Naive B cell (primary cell): Measurements from ENCODE around the gene NTN1. TPM values are rescaled to one million over a fixed set of nuclear protein-coding genes. Genes with fewer than 3 reads are reported as not detected.

Experiments used
- ATAC-seq, 2 donors: fragments of 150-1000 bp; cut with Tn5 transposase; 2 replicates each; pipeline ENCODE4 v1.10.0; 2021; ENCODE audit warnings: low read depth in 2 of 2, mild to moderate bottlenecking in 2 of 2, moderate library complexity in 2 of 2
- DNase-seq: peaks from one replicate; pipeline ENCODE4 v3.0.0; 2022
- H3K27ac Mint-ChIP-seq, 6 donors: one replicate each; pipeline ENCODE4 v1.8.0; 2020 to 2022; ENCODE audit warnings: mild to moderate bottlenecking in 6 of 6, mixed read lengths in 6 of 6, moderate library complexity in 5 of 6, inconsistent platforms in 2 of 6
- H3K27me3 Mint-ChIP-seq, 3 donors: one replicate each; pipeline ENCODE4 v1.8.0; 2021 to 2022; ENCODE audit warnings: mixed read lengths in 3 of 3, mild to moderate bottlenecking in 1 of 3
- H3K36me3 Mint-ChIP-seq, 2 donors: one replicate each; pipeline ENCODE4 v1.8.0; 2020 to 2022; ENCODE audit warnings: mixed read lengths in 2 of 2, inconsistent platforms in 1 of 2, mild to moderate bottlenecking in 1 of 2
- H3K4me1 Mint-ChIP-seq, 3 donors: one replicate each; pipeline ENCODE4 v1.8.0; 2020 to 2022; ENCODE audit warnings: mixed read lengths in 3 of 3, inconsistent platforms in 1 of 3, mild to moderate bottlenecking in 1 of 3, moderate library complexity in 1 of 3
- H3K4me3 Mint-ChIP-seq, 8 donors: one replicate each; pipeline ENCODE4 v1.8.0; 2020 to 2022; ENCODE audit warnings: mild to moderate bottlenecking in 8 of 8, mixed read lengths in 8 of 8, moderate library complexity in 8 of 8, inconsistent platforms in 2 of 8
- H3K9me3 Mint-ChIP-seq, 7 donors: one replicate each; pipeline ENCODE4 v1.8.0; 2020 to 2022; ENCODE audit warnings: mixed read lengths in 7 of 7, mild to moderate bottlenecking in 5 of 7, inconsistent platforms in 2 of 7, moderate library complexity in 1 of 7
- polyA plus RNA-seq, 6 donors: library from polyadenylated mRNA; unstranded; fragments of 300-500 nt; fragmentation: Illumina TruSeq; gene quantifications; one replicate each; pipeline ENCODE4 v1.2.3, GENCODE V29; 2021; ENCODE audit warnings: low read depth in 6 of 6

The NTN1 gene
- polyA plus RNA-seq, 6 donors from 2014 or later: 0.04 to 0.09 (median 0.06) TPM; not detected in 1

GRCh38 chr17:9272501-9273200 lies 251.3 kb downstream of the NTN1 start:
- Mint-ChIP-seq H3K4me3 (no peak overlapping the region), H3K27me3 (no peaks in the 10 kb centered on the region), H3K27ac (peak overlapping the region in 2 of 6 donors; percentile 0 to 16), H3K9me3 (peaks cover 0 to 2% (median 0%) of the 10 kb centered on the region in 7 donors), H3K4me1 (peaks cover 0 to 2% (median 0%) of the 10 kb centered on the region in 3 donors), H3K36me3 (peaks cover 5 to 13% of the 10 kb centered on the region in 2 donors)
- ATAC-seq: no peak
- no peak for DNase-seq

DNA sequence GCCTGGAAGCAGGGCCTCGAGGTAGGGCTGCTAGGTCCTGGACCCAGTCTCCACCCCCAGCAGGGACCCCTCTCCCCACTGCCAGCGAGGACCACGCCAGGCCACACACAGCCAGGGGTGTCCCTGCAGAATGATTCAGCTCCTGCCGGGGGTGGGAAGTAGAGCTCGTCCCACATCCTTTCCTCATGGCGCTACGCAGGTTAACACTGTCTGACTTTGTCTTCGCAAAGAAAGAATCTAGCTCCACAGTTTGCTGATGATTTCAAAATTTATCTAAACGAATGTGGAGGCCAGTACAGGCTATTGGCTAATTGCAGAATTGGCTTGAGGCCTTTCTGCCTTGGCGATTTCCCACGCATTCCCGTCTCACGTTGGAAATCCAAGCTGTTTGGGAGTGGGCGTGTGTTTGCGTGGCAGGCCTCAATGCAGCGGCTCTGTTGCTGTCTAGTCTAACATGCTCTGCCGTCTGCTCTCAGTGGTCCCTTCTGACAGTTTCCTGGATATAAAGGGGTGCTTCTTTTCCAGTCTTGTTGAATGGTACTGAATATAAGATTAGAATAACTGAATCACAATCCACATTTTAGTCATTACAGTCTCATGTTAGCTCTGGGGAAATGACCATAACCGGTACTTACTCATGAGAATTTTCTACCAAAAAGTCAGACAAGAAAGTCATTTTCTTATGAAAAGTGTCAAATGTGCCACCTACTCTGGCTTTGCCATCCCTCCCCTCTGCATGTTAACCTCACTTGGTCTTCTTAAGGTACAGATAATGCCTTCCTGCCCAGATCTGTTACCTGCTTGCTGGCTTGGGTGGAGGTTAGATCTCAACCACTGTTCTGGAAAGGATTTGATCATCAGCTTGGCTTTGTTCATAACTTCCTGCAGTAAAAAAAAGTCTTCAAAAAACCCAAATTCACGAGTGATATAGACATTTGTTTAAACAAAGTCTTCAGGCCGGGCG lies 252.4 kb downstream of the NTN1 start:
- no peak for ATAC-seq

DNA sequence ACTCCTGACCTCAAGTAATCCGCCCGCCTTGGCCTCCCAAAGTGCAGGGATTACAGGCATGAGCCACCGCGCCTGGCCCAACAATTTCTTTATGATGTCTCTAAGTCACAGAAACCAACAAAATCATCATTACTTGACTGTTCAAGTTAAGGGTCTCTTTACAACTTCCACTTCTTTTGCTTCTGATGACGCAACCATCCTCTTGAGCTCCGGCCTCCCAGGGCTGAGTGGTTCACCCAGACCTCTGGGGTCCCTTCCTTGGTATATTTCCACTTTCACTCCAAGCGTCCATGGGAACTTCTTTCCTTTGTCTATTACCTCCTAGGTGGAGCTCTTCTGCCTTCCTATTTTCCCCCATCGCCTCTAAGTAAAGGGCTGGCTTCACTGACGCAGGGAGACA lies 253.7 kb downstream of the NTN1 start:
- DNase-seq: no peak
- no peak overlapping the region for H3K4me3 Mint-ChIP-seq

More for the DNA sequence above, 252.4 kb downstream of the NTN1 start:
- Mint-ChIP-seq H3K27me3 (no peaks in the 10 kb centered on the region), H3K4me1 (peaks cover 0 to 4% (median 2%) of the 10 kb centered on the region in 3 donors), H3K9me3 (peaks cover 0 to 2% (median 0%) of the 10 kb centered on the region in 7 donors), H3K27ac (no peak overlapping the region), H3K4me3 (no peak overlapping the region), H3K36me3 (peaks cover 5 to 13% of the 10 kb centered on the region in 2 donors)
- DNase-seq: no peak

DNA sequence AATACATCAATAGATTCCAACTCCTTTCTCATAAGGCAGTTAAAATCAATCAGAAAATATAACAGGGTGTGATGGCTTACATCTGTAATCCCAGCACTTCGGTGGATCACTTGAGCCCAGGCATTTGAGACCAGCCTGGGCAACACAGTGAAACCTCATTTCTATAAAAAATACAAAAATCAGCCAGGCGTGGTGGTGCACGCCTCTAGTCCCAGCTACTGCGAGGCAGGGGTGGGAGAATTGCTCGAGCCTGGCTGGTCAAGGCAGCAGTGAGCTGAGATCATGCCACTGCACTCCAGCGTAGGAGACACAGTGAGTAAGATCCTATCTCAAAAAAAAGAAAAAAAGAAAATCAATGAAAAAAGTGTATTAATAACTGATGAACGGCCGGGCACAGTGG lies 258.6 kb downstream of the NTN1 start:
- H3K36me3 Mint-ChIP-seq: peaks cover 0 to 15% of the 10 kb centered on the region in 2 donors
- DNase-seq (no peak), ATAC-seq (no peak)
- no peaks in the 10 kb centered on the region for H3K9me3 Mint-ChIP-seq
- peaks cover 7 to 9% (median 8%) of the 10 kb centered on the region in 3 donors for H3K4me1 Mint-ChIP-seq
- peak overlapping the region in 1 of 6 donors; percentile 8 for H3K27ac Mint-ChIP-seq
- H3K4me3 Mint-ChIP-seq: no peak overlapping the region
- H3K27me3 Mint-ChIP-seq: no peaks in the 10 kb centered on the region

More for the DNA sequence above, 253.7 kb downstream of the NTN1 start:
- Mint-ChIP-seq H3K4me1 (peaks cover 0 to 8% (median 4%) of the 10 kb centered on the region in 3 donors), H3K27ac (no peak overlapping the region), H3K9me3 (peaks cover 0 to 2% (median 0%) of the 10 kb centered on the region in 7 donors), H3K27me3 (no peaks in the 10 kb centered on the region), H3K36me3 (peaks cover 3 to 8% of the 10 kb centered on the region in 2 donors)
- ATAC-seq: no peak

- no peak overlapping the region for H3K4me3 Mint-ChIP-seq
- no peak for DNase-seq
- no peak for ATAC-seq
- no peaks in the 10 kb centered on the region for H3K9me3 Mint-ChIP-seq
- H3K36me3 Mint-ChIP-seq: peaks cover 0 to 7% of the 10 kb centered on the region in 2 donors
- peaks cover 7 to 14% (median 11%) of the 10 kb centered on the region in 3 donors for H3K4me1 Mint-ChIP-seq
- H3K27me3 Mint-ChIP-seq: no peaks in the 10 kb centered on the region
- no peak overlapping the region for H3K27ac Mint-ChIP-seq
These were observed 262.6 kb downstream of the NTN1 start for GRCh38 chr17:9283909-9284308.

GRCh38 chr17:9284884-9285283 lies 263.6 kb downstream of the NTN1 start:
- no peak for DNase-seq

GRCh38 chr17:9285602-9286427 lies 264.5 kb downstream of the NTN1 start:
- no peaks in the 10 kb centered on the region for H3K27me3 Mint-ChIP-seq
- peaks cover 17 to 30% (median 28%) of the 10 kb centered on the region in 3 donors for H3K4me1 Mint-ChIP-seq
- peaks cover 0 to 3% of the 10 kb centered on the region in 2 donors for H3K36me3 Mint-ChIP-seq
- no peaks in the 10 kb centered on the region for H3K9me3 Mint-ChIP-seq
- ATAC-seq (no peak), DNase-seq (no peak)
- H3K27ac Mint-ChIP-seq: peak overlapping the region in 1 of 6 donors; percentile 3
- H3K4me3 Mint-ChIP-seq: no peak overlapping the region

More at GRCh38 chr17:9284884-9285283, 263.6 kb downstream of the NTN1 start:
- Mint-ChIP-seq H3K27me3 (no peaks in the 10 kb centered on the region), H3K4me3 (no peak overlapping the region), H3K4me1 (peaks cover 9 to 23% (median 20%) of the 10 kb centered on the region in 3 donors), H3K27ac (peak overlapping the region in 1 of 6 donors; percentile 3), H3K36me3 (peaks cover 0 to 7% of the 10 kb centered on the region in 2 donors), H3K9me3 (no peaks in the 10 kb centered on the region)
- no peak for ATAC-seq

GRCh38 chr17:9286434-9286833 lies 265.1 kb downstream of the NTN1 start:
- Mint-ChIP-seq H3K27ac (peak overlapping the region in 2 of 6 donors; percentile 28 to 54), H3K36me3 (no peaks in the 10 kb centered on the region), H3K4me1 (peaks cover 21 to 28% (median 23%) of the 10 kb centered on the region in 3 donors), H3K4me3 (no peak overlapping the region), H3K9me3 (no peaks in the 10 kb centered on the region), H3K27me3 (no peaks in the 10 kb centered on the region)
- ATAC-seq (no peak), DNase-seq (no peak)

DNA sequence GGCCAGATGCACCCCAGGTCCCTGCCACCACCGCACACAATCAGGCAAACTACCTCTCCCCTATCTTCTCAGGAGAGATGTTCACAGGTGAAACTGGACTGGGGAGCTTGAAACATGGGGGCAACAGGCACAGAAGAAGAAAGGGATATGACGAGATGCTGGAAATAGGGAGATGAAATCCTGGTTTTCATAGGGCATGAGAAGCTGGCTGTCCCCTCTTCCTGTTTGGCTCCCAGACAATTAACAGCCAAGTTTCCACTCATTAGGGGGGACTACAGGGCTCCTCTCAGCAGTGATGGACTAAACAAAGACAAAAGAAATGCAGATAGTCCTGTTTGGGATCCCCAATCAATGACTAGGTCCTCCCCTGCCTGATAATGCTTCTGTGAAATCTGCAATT lies 266.0 kb downstream of the NTN1 start:
- H3K9me3 Mint-ChIP-seq: no peaks in the 10 kb centered on the region
- peak overlapping the region in 2 of 6 donors; percentile 32 to 39 for H3K27ac Mint-ChIP-seq
- peaks cover 27 to 31% (median 29%) of the 10 kb centered on the region in 3 donors for H3K4me1 Mint-ChIP-seq

DNA sequence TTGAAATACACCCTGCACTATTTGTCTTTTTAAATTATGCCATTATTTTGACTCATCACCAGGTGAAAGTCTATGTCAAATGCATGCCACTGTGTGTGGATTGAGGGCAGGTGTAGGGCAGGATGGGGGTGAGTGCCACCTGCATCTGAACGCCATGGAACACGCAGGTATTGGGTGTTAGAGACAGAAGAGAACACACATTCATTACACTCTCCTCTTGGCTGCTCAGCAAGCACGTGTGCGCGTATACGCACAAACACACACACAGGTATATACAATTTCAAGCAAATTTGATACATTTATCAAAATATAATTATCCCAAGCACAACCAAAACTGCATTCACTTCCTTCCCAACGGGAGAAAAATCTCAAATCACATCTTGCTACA lies 268.9 kb downstream of the NTN1 start:
- Mint-ChIP-seq H3K9me3 (no peaks in the 10 kb centered on the region), H3K27me3 (no peaks in the 10 kb centered on the region), H3K27ac (peak overlapping the region in 4 of 6 donors; percentile 3 to 32 (median 13)), H3K4me1 (peaks cover 35 to 47% (median 35%) of the 10 kb centered on the region in 3 donors), H3K36me3 (no peaks in the 10 kb centered on the region), H3K4me3 (peak overlapping the region in 7 of 8 donors; percentile 17 to 70 (median 28))
- ATAC-seq (no peak), DNase-seq (no peak)

More for the DNA sequence above, 266.0 kb downstream of the NTN1 start:
- no peaks in the 10 kb centered on the region for H3K36me3 Mint-ChIP-seq
- ATAC-seq: no peak
- no peak overlapping the region for H3K4me3 Mint-ChIP-seq
- DNase-seq: no peak
- H3K27me3 Mint-ChIP-seq: no peaks in the 10 kb centered on the region

GRCh38 chr17:9291912-9292560 lies 270.7 kb downstream of the NTN1 start:
- Mint-ChIP-seq H3K4me1 (peaks cover 33 to 47% (median 35%) of the 10 kb centered on the region in 3 donors), H3K36me3 (peaks cover 0 to 1% of the 10 kb centered on the region in 2 donors), H3K4me3 (no peak overlapping the region), H3K27me3 (no peaks in the 10 kb centered on the region), H3K27ac (peak overlapping the region in 4 of 6 donors; percentile 3 to 65 (median 35)), H3K9me3 (no peaks in the 10 kb centered on the region)
- peak; percentile 6 for DNase-seq
- ATAC-seq: peak; percentile 58 to 65

- no peak for DNase-seq
- ATAC-seq: no peak
- Mint-ChIP-seq H3K27ac (peak overlapping the region in 3 of 6 donors; percentile 17 to 71 (median 21)), H3K36me3 (peaks cover 0 to 4% of the 10 kb centered on the region in 2 donors), H3K4me3 (no peak overlapping the region), H3K9me3 (no peaks in the 10 kb centered on the region), H3K27me3 (no peaks in the 10 kb centered on the region), H3K4me1 (peaks cover 30 to 47% (median 35%) of the 10 kb centered on the region in 3 donors)
These were observed 271.2 kb downstream of the NTN1 start for GRCh38 chr17:9292561-9292941.
